ENCODE results near the gene ADAMTS2.

ADAMTS2 gene

DNA sequence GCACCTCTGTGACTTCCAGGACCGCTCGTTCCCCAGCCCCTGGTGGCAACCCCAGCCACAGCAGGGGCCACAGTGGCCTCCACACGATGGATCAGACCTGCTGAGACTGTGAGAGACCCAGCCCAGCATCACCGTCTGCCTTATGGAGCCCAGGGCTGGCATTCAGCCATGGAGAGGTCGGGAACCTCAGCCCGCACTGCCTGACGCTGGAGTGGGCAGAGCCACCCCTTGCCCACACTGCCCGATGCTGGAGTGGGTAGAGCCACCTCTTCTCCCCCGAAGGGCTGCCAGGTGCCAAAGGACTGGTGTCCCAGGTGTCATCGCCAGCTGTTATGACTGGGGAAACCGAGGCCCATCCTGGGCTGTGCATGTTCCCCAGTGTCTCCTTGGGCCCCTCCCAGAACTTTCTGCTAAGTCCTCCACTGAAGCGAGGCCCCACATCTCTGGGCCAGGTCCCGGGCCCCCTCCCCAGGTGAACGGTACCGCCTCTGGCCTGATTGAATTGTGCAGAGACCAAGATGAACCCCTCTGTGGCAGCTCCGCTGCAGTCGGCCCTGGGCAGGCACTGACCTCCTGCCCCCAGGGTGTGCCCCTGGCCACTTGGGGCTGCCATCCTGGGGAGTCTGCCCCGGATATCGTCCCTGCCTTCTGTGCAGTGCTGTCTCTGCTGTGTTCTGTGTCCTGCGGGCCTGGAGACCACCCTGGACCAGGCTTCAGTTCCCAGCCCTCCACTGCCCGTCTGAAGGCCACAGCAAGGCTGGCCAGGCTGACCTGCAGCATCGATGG lies 137.1 kb downstream of the ADAMTS2 start:
- DNase-seq = no peak

DNA sequence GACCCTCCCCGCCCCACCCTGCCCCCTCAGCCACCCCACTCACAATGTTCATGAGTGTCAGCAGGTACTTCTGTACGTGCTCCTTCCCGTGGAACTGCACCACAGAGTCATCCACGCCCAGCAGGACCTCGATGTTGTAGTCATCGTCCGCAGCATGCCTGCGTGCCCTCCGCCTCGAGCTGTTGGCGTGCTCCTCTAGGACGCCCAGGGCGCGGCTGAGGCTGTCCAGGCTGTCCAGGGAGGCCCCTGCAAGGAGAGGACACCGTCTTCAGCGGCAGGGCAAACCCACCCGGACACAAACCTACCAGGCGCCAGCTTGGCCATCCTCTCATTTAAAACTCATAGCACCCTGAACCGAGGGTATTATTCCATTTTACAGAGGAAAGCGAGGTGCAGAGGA lies 137.8 kb downstream of the ADAMTS2 start:
- no peak for DNase-seq

DNA sequence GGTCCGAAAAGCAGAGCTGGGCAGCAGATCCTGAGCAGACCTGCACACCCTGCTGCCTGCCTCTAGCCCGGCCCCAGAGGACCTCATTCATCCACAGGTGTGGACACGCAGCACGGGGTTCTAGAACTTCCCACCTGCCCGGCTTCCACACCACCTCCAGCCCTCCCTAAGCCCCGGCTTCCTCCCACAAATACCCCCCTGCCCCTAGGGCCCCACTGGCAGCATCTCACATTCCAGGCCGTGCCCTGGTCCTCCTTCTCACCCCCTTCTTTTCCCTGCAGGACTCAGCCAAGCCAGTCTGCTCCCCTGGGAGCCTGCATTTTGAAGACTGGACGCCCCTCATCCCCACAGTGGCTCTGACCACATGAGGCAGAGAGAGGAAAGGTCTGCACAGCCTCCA lies 138.9 kb downstream of the ADAMTS2 start:
- no peak for DNase-seq

DNA sequence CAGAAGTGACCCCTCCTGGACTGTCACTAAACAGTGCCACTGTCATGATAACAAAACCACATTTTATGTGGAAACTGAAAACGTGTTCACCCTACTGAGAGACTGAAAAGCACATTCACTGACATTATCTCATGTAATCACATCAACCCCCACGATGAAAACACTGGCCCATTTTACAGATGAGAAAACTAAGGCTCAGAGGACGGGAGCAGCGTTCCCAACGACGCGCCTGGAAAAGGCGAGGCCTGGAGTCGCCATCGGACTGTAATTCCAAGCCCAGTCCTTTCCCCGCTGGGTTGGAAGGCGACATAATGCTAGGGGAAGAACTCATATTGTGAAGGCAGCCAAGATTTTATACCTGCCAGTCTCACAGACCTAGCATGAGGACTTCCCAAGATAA lies 140.0 kb downstream of the ADAMTS2 start:
- DNase-seq = no peak

DNA sequence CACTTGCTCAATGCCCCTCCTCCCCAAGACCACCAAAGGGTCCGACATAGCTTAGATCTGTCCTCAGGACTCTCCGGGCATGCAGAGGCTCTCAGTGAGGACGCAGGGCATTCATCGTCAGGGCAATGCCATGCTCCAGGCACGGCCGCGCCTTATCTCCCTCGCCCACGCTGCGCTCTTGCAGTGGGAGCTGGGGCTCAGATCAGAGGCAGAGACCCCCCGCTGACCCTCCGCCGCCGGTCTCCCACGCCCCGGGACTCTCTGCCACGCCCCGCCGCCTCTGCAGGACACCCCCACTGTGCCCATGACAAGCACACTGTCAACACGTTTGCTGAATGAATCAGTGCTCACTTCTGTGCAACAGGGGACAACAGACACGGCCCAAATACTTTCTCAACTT lies 140.7 kb downstream of the ADAMTS2 start:
- DNase-seq = no peak

DNA sequence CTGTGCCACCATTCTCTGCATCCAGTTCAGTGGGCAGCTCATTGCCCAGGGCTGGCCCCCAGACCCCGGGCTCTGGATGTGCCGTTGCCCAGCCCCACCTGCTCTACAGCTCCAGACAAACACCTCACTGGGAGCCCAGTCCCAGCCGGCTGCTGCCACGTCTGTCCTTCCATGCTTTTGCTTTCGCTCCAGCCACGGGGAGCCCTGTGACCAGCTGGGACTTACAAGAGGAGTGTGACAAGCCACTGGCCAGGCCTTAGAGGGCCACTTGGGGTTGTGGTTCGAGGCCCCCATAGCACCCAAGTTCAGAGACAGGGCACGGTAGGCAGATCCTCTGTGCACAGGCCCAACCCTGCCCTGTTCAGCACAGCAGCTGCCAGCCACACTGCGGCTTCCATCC lies 142.0 kb downstream of the ADAMTS2 start:
- no peak for DNase-seq

DNA sequence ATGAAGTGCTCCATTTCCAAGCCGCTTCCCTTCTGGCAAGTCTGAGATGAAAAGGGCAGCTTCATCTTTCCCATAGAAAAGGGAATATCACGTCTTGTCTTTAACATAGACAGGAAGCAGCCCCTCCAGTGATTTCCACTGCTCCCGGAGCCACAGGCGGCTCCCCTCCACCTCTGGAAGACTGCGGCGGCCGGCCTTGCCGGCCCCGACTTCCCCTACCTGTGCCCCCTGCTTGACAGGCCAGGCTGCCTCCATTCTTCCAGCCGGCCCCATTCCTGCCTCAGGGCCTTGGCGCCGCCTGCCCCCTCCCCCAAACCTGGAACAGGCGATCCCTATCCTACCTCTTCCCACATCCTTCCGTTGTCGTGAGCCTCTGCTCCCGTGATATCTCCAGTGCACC lies 143.3 kb downstream of the ADAMTS2 start:
- no peak for DNase-seq

DNA sequence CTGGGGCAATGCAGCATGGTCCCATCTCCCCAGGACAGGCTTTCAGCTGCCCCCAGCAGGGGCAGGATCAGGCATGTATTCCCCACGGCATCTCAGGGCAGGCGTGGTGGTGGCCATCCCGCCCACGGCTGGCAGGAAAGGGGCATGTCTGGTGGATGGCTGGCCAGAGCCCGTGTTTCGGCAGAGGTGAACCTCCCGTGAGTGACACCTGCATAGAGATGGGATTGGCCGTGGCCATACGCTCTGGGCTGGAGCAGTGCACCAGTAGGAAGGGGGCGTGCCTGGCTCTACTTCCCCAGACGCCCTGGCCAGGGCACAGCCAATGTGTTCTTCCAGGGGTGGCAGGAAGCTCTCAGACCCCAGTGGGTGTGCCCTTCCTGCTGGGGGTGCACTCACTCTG lies 146.0 kb downstream of the ADAMTS2 start:
- no peak for DNase-seq

DNA sequence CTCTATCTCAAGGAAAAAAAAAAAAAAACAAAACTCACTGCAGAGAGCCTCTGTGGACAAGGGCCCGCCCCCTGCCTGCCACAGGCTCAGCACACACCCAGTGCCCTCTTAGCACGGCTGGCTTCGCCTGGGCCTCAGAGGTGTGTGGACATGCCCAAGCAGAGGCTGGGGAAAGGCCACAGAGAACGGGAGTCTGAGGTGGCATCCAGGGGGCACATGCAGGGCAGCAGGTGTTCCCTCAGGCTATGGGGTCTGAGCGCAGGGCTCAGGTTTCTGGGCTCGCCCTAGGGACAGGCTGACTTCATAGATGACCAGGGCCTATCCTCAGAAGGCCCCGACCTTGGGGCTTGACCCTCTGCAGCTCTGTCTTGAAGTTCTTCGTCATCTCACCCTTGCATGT lies 146.4 kb downstream of the ADAMTS2 start:
- no peak for DNase-seq

DNA sequence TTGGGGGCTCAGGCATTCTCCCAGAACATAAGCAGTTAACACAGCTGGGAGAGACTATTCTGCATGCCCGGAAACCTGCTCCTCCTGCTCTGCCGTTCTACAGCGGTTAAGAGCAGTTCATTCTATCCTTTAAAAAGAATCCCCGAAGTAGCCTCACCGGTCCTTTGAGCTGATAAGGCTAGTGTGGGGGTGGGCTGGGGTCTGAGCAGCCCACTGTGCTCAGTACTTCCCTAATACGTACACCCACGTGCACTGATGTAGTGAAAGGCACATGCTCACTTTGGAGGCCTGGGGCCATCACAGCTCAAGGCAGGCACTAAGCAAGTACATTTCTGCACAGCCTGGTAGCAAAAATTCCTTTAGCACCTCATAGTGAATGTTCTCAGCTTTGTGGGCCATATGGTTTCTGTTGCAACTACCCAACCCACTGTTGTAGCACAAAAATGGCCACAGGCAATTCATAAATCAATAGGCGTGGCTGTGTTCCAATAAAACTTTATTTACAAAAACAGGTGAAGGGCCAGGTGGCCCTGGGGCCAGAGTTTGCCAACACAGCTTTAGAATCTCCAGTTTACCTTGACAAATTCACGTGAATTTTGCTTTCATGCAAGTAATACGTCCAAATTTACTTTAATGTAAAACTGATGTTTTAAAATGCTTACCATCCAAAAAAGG lies 148.7 kb downstream of the ADAMTS2 start:
- DNase-seq = no peak

DNA sequence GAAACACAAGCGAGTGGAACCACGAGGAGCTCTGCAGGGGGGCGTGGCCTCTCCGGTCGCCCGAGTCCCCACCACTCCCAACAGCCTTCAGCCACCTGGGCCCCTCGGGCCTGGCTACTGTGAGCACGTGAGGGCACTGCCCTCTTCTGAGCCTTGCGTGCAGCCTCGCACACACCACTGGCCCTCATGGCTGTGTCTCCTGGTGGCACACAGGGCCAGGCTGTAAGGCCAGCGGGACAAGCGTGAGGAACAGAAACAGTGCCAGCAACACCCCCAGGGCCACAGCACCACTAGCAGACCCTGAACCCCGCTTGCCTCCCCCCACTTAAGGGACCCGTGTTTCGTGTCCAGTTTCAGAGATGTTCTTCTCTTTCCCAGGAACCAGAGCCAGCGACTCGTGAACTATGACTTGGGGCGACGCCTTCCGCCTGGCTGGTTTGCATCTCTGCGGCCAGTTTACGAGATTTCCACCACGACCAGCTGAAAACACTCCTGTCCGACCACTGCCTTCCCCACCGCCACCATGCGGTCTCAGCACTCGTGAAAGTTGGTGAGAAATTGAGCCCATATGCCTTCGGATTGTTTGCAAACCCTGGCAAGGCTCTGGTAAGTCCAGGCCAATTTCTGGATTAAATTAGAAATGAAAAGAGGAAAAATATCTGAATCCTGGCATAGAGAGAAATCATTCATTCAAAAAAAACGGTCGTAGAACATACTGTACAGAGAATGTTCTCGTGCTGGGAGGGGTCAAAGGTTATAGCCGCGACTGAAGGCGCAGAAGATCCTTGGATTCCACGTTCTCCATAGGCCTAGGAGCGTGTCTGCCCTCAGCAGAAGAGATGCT lies 149.5 kb downstream of the ADAMTS2 start:
- no peak for DNase-seq

DNA sequence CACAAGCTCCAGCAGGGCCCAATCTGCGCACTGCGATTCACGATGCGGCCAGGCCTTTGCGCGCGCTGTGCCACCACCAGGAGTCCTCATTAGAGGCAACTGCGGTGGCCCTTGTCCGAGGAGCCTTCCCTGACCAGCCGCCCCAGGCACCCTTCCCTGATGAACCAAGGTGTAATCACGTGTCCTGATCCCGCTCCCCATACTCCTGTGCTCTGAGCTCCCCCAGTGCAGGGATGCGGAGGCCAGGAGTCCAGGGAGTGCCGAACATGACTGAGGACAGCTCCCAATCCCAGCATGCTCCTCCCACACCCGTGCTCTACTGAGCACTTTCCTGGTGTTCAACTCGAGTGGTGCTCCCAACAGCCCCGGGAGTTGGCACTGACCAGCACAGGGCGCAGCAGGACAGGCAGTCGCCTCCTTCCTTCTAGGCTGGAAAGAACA lies 150.3 kb downstream of the ADAMTS2 start:
- no peak for DNase-seq

DNA sequence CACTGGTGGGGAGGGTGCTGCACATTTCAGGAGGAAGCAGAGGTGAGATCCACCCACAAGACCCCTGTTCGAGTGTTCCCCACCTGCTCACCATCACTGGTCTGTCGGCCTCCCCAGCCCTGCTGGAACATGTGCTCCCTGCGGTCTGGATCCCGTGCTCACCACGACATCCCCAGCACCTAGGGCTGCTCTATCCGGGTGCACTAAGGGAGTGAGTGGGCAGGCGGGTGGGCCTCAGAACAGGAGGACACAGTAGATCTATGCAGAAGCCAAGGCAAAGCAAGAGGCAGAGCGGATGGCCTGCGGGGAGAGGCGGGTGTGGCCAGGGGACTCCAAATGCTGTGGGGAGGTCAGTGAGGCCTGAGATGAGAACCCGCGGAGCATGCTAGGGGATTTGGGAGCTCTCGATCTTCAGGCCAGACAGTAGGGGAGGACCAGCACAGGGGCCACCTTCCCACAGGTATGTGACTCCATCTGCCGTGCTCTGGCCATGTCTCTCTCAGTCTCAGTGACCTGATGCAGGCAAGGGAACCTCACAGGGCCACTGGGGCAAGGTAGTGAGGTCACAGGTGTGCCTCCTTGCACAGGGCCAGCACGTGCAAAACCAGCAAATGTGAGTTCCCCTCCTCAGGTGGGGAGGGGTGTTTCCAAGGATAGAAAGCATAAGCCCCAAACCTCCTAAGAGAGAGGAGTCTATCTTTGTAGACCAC lies 150.9 kb downstream of the ADAMTS2 start:
- no peak for DNase-seq

DNA sequence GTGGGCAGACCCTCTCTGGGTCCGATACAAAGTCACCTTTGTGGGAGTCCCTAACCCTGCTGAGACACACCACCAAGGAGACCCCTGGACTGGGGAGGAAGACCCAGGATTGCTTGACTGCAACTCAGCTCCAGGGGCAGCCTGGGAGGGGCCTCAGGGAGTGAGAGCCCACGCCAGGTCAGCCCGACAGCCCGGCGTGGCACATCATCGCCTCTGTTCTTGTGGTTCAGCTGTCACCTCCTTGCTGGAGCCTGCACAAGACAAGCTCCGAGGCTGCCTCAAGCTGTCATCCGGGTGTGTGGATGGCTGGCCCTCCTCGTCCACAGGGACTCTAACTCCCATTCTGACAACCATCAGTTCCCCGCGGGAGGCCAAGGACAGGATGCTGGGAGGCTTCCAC lies 151.5 kb downstream of the ADAMTS2 start:
- no peak for DNase-seq

DNA sequence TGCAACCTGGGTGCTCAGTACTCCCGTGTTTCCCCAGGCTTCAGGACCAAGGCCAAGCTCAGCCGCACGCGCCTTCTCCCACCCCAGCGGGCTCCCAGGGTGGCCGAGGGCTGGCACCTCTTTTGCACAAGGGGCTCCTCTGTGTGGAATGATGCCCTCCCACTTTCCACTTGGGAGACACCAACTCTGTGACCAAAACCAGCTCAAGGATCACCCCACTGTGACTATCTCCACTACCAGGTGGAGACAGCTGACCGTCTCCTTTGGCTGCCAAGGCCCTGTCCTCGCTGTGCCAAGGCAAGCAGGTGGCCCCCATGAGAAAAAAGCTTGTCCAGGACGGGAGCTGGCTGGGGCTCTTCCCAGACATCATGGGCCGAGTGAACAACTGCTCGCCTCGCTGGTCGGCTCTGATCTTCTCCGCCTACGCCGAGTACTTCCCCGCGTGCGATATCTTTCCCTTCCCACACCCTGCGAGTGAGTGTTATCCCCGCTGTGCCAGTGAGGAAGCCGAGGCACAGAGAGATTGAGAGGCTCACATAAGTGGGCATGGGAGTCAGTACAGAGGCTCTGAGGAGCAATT lies 152.3 kb downstream of the ADAMTS2 start:
- DNase-seq = no peak

DNA sequence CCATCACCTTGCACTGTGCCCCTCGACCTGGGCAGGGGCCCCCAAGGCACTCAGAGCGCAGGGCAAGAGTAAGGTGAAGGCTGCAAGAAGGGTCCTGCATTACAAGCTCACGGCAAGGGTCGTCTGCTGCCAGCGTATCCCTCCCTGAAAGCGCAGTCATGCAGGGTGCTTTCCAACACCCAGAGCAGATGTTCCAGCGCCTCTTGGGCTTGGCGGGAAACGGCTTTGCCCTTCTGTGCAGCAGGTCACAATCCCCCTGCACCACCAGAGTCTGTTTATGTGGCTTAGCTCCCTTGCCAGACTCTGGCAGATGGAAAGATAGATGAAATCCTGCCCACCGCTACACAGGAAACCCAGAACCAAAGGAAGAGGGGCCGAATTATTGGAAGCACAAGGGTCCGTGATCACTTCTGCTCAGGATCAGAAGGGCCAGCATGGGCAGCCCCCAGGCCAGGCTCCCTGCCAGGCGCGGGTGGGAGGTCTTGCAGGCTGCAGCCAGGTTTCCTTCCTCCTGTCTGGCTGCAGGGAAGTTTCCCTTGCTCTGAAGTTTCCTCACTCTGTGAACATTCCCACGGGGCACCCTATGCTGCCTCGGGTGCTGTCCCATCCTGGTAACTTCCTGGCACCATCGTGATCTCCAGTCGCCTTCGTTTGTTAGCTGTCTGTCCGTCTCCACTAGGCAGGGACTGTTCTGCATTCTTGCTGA lies 152.9 kb downstream of the ADAMTS2 start:
- no peak for DNase-seq

DNA sequence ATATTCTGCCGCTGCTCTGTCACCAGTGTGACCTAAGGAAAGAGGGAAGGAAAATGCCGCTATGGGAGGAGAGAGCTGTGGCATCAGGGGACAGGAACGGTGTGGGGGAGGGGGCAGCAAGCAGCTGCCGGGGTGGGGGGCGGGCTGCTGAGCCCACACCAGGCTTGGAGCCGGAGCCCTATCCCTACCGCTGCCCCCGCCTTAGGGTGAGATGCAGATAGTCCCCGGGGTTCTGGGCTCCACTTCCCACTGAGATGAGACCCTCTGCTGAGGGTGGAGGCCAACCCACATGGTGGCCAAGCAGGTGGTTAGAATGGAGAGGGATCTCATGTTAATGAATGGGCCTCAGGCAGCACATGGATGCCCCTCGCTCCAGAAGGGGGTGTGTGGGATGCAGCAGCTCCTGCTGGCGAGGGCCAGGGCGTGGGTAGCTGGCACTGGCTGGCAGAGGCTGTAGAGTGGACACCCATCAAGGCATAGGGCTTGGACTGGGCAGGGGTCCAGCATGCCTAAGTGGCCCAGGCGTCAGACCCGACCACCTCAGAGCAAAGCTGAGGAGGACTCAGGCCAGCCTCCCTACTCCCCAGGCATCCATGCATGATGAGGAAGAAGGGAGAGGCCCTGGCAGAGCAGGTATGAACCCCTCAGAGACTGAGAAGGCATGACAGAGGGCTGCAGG lies 153.6 kb downstream of the ADAMTS2 start:
- no peak for DNase-seq

DNA sequence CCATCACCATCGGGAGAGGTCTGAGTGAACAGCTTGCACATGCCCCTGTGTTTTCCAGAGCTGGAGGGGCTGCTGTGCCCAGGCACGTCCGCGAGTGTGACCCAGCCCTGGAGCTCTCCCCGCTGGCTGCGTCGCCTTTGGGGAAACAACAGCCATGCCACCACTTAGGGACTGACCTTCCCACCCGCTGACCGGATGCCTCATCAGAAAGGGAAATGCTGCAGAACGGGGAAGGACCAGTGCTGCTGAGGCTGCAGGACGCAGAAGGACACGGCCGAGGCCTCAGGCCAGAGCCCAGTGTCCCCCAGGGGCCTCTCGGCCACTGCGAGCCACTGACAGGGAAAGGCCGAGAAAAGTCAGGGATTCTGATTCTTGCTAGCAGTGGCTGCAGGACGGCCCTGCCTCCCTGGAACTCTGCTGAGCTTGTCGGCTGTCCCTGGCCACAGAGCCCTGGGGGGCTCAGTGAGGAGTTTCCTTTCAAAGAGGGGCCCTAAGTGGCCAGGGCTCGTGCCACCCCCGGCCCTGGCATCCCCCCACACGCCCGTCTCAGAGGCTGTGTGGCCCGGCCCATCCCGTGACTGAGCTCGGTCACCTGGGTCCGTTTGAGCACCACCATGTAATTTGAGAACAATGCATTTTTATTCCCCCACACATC lies 154.3 kb downstream of the ADAMTS2 start:
- no peak for DNase-seq

DNA sequence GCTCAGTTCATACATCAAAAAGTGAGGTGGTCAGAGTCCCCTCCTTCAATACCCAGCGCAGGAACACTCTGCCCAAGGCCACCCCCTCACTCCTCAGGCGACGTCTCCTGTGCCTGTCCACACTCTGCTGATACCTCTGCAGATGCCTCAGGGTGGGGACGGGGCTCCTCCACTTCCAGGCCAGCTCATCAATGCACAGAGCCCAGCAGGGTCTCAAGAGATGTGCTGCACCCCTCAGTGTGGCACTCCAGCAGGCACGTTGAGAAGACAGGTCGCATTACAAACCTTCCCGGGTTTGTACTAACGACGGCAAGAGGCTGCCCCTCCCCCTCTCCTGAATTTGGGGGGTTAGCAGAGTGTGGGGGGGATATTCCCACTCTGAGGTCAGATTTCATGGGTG lies 156.6 kb downstream of the ADAMTS2 start:
- no peak for DNase-seq

DNA sequence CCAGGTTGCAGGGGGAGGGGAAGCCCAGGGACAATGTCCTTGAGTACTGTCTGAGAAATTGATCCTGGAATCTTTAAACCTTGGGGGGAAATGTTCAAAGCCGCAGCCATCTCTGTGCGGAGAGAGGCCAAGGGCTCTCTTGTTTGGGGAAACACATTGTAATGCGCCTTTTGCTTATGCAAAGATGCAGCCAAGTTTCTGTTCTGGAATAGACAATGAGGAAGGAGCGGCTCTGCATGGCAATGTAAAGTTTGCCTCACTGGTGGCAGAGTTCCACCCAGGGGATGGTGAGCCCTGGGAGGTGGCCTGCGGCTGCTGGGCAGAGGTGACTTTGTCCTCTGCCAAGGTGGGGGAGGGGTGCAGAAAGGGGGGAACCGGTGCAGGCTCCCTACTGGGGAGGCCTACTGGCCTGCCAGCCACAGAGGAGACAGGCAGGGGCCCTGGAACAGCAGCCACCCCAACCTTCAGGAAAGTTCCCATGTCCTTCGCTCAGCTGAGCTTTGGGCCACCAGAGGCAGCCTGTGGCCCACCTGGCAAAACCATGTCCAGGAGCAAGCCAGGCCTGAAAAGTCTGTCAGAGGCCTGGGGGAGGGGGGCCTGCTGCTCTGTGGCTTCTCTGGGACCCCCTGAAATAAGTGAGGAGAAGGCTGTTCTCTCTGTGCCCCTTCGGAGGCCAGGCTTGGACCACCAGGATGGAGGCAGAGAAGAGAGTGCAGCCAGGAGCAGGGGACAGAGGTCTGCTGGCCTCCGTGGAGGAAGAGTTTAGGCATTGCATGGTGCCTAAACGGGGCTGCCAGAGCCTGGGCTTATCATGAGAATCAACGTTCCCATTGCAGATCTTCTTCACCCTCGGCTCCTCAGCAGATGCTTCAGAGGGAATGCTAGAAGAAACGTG lies 157.3 kb downstream of the ADAMTS2 start:
- no peak for DNase-seq

Measured in CD4-positive, alpha-beta T cell treated with Interleukin-17A for 4 hours (primary cell).